H9 (cell line): ENCODE data around the gene BEND5. TPM values are rescaled to one million over a fixed set of nuclear protein-coding genes. Genes with fewer than 3 reads are reported as not detected.

ENCODE experiments used
- DNase-seq: peaks from one replicate; pipeline ENCODE4 v3.0.0-alpha.2; 2017
- H2AFZ ChIP-seq: one replicate; pipeline ENCODE4 v1.6.1; 2013; ENCODE audit warnings: mild to moderate bottlenecking, low read length, control low read depth, moderate library complexity
- H2AK5ac ChIP-seq: 2 replicates; pipeline ENCODE4 v1.6.1; 2013; ENCODE audit warnings: low read length, control low read depth, mixed read lengths; ENCODE audit not compliant: insufficient read length
- H2BK120ac ChIP-seq: one replicate; pipeline ENCODE4 v1.6.1; 2013; ENCODE audit warnings: low read depth, mild to moderate bottlenecking, low read length, control low read depth, inconsistent platforms; ENCODE audit not compliant: poor library complexity, severe bottlenecking
- H2BK12ac ChIP-seq: 2 replicates; pipeline ENCODE4 v1.6.1; 2013; ENCODE audit warnings: low read length, control low read depth, mixed read lengths, low read depth; ENCODE audit not compliant: insufficient read length
- H2BK15ac ChIP-seq: 2 replicates; pipeline ENCODE4 v1.6.1; 2013; ENCODE audit warnings: low read depth, low read length, control low read depth
- H2BK20ac ChIP-seq: one replicate; pipeline ENCODE4 v1.6.1; 2013; ENCODE audit warnings: low read depth, mild to moderate bottlenecking, low read length, control low read depth, inconsistent platforms; ENCODE audit not compliant: poor library complexity, severe bottlenecking
- H2BK5ac ChIP-seq: 2 replicates; pipeline ENCODE4 v1.6.1; 2013; ENCODE audit warnings: low read length, control low read depth, mixed read lengths; ENCODE audit not compliant: insufficient read length
- H3K14ac ChIP-seq: 2 replicates; pipeline ENCODE4 v1.6.1; 2013; ENCODE audit warnings: low read length, control low read depth; ENCODE audit not compliant: insufficient read depth
- H3K18ac ChIP-seq: 2 replicates; pipeline ENCODE4 v1.6.1; 2013; ENCODE audit warnings: low read depth, mild to moderate bottlenecking, mixed read lengths, low read length, control low read depth; ENCODE audit not compliant: insufficient read length
- H3K23ac ChIP-seq: 2 replicates; pipeline ENCODE4 v1.6.1; 2013; ENCODE audit warnings: low read length, control low read depth, mixed read lengths, low read depth; ENCODE audit not compliant: insufficient read length
- H3K23me2 ChIP-seq: 2 replicates; pipeline ENCODE4 v1.6.1; 2013; ENCODE audit warnings: low read depth, mild to moderate bottlenecking, mixed read lengths, low read length, control low read depth; ENCODE audit not compliant: insufficient read length, poor library complexity, severe bottlenecking
- H3K27ac ChIP-seq: 2 replicates; pipeline ENCODE4 v1.5.1; 2013; ENCODE audit warnings: low read length, control low read depth, mixed read lengths, low read depth; ENCODE audit not compliant: insufficient read length
- H3K27me3 ChIP-seq: 2 replicates; pipeline ENCODE4 v1.6.1; 2013; ENCODE audit warnings: low read length, control low read depth, inconsistent platforms; ENCODE audit not compliant: insufficient read depth
- H3K4ac ChIP-seq: 2 replicates; pipeline ENCODE4 v1.6.1; 2013; ENCODE audit warnings: low read depth, mild to moderate bottlenecking, control low read depth, inconsistent platforms, low read length, moderate library complexity
- H3K4me1 ChIP-seq: 2 replicates; pipeline ENCODE4 v1.6.1; 2013; ENCODE audit warnings: low read length, control low read depth, inconsistent platforms; ENCODE audit not compliant: insufficient read depth
- H3K4me2 ChIP-seq: 2 replicates; pipeline ENCODE4 v1.6.1; 2013; ENCODE audit warnings: low read length, control low read depth, mixed read lengths; ENCODE audit not compliant: insufficient read length, insufficient read depth
- H3K56ac ChIP-seq: 2 replicates; pipeline ENCODE4 v1.6.1; 2013; ENCODE audit warnings: low read depth, mild to moderate bottlenecking, mixed read lengths, low read length, control low read depth; ENCODE audit not compliant: insufficient read length
- H3K79me1 ChIP-seq: 2 replicates; pipeline ENCODE4 v1.6.1; 2013; ENCODE audit warnings: low read depth, mild to moderate bottlenecking, moderate library complexity, low read length, control low read depth, inconsistent platforms; ENCODE audit not compliant: insufficient read depth, poor library complexity, severe bottlenecking
- H3K79me2 ChIP-seq: 2 replicates; pipeline ENCODE4 v1.6.1; 2013; ENCODE audit warnings: low read length, control low read depth, inconsistent platforms; ENCODE audit not compliant: insufficient read depth
- H3K9ac ChIP-seq: 2 replicates; pipeline ENCODE4 v1.6.1; 2013; ENCODE audit warnings: low read length, control low read depth, mixed read lengths; ENCODE audit not compliant: insufficient read length; ENCODE audit errors: extremely low read depth
- H3K9me3 ChIP-seq: one replicate; pipeline ENCODE4 v1.6.1; 2013; ENCODE audit warnings: low read depth, low read length, inconsistent platforms; ENCODE audit not compliant: control insufficient read depth
- H3T11ph ChIP-seq: one replicate; pipeline ENCODE4 v1.6.1; 2013; ENCODE audit warnings: mild to moderate bottlenecking, low read length, control low read depth, inconsistent platforms
- H4K20me1 ChIP-seq: one replicate; pipeline ENCODE4 v1.6.1; 2013; ENCODE audit not compliant: control insufficient read depth, insufficient read length, insufficient read depth
- H4K5ac ChIP-seq: 2 replicates; pipeline ENCODE4 v1.6.1; 2013; ENCODE audit warnings: low read depth, mild to moderate bottlenecking, mixed read lengths, low read length, control low read depth; ENCODE audit not compliant: insufficient read length
- H4K8ac ChIP-seq: replicated peaks from 2 replicates; pipeline ENCODE4 v1.6.1; 2013; ENCODE audit warnings: low read length, control low read depth, mixed read lengths, low read depth; ENCODE audit not compliant: insufficient read length
- H4K91ac ChIP-seq: 2 replicates; pipeline ENCODE4 v1.6.1; 2013; ENCODE audit warnings: low read depth, mild to moderate bottlenecking, moderate library complexity, mixed read lengths, low read length, control low read depth; ENCODE audit not compliant: insufficient read length
- H3K27ac Mint-ChIP-seq, 3 experiments: 2 replicates in 2 of 3; 3 replicates in 1 of 3; pipeline ENCODE4 v1.8.0; 2020 to 2021; ENCODE audit warnings: mixed read lengths in 3 of 3, mild to moderate bottlenecking in 1 of 3, moderate library complexity in 1 of 3
- H3K27me3 Mint-ChIP-seq: 2 replicates; pipeline ENCODE4 v1.8.0; 2021; ENCODE audit warnings: low read depth, mild to moderate bottlenecking, moderate library complexity, mixed read lengths
- H3K36me3 Mint-ChIP-seq, 3 experiments: 2 replicates in 2 of 3; 3 replicates in 1 of 3; pipeline ENCODE4 v1.8.0; 2020 to 2021; ENCODE audit warnings: low read depth in 3 of 3, mixed read lengths in 3 of 3; ENCODE audit not compliant: insufficient read depth in 1 of 3
- H3K4me1 Mint-ChIP-seq, 2 experiments: 2 replicates each; pipeline ENCODE4 v1.8.0; 2020; ENCODE audit warnings: mixed read lengths in 2 of 2
- H3K4me3 Mint-ChIP-seq, 2 experiments: 2 replicates in 1 of 2; 3 replicates in 1 of 2; pipeline ENCODE4 v1.8.0; 2020 to 2021; ENCODE audit warnings: mild to moderate bottlenecking in 2 of 2, mixed read lengths in 2 of 2, moderate library complexity in 1 of 2
- H3K9me3 Mint-ChIP-seq, 2 experiments: 2 replicates in 1 of 2; 3 replicates in 1 of 2; pipeline ENCODE4 v1.8.0; 2020; ENCODE audit warnings: mild to moderate bottlenecking in 2 of 2, mixed read lengths in 2 of 2, moderate library complexity in 1 of 2
- CTCF ChIP-seq: fragments of 200-600 bp; sonication (generic); conservative IDR thresholded peaks from 3 replicates; pipeline ENCODE4 v1.8.0; 2021; ENCODE audit warnings: antibody characterized with exemption, mild to moderate bottlenecking
- WGBS: extraction: QIAGEN DNeasy Blood & Tissue Kit; methylation state at CpG from one replicate; pipeline ENCODE4 v1.1.7; 2013; ENCODE audit warnings: missing lambda C conversion rate, low lambda C conversion rate, mixed read lengths; ENCODE audit not compliant: insufficient read length; ENCODE audit errors: extremely low coverage; 5-methylcytosine and 5-hydroxymethylcytosine counted together
- total RNA-seq: library from RNA; stranded (reverse); gene quantifications from 2 replicates; pipeline ENCODE4 v1.2.1, GENCODE V29; 2021

BEND5 gene
- total RNA-seq, 1 experiment from 2014 or later, result 4.8 TPM

GRCh38 chr1:48710915-48711314 lies 65.8 kb downstream of the BEND5 start:
- no peak overlapping the region for H3K4ac ChIP-seq
- H3K23ac ChIP-seq, result no peak overlapping the region
- no peak overlapping the region for H2BK12ac ChIP-seq
- no peak overlapping the region for H4K8ac ChIP-seq
- no peak overlapping the region for H3K18ac ChIP-seq
- Mint-ChIP-seq H3K36me3 (no peaks in the 10 kb centered on the region), H3K4me3 (peak overlapping the region in 1 of 2 experiments; percentile 38; a peak in 2 of 5 replicates), H3K9me3 (no peaks in the 10 kb centered on the region), H3K27ac (peak overlapping the region in 2 of 3 experiments; percentile 10 to 36; a peak in 2 of 7 replicates), H3K27me3 (peaks cover 2% of the 10 kb centered on the region), H3K4me1 (peaks cover 16 to 25% of the 10 kb centered on the region in 2 experiments)
- H3K14ac ChIP-seq, result no peak overlapping the region
- H3K23me2 ChIP-seq, result no peaks in the 10 kb centered on the region
- no peak overlapping the region for H2BK20ac ChIP-seq
- TF ChIP-seq CTCF, result no peak
- H2AFZ ChIP-seq, result no peak overlapping the region
- H3K79me2 ChIP-seq, result no peaks in the 10 kb centered on the region
- no peak overlapping the region for H4K91ac ChIP-seq
- H2BK120ac ChIP-seq, result no peak overlapping the region
- no peaks in the 10 kb centered on the region; the same call in 1 of the 2 replicates for H3K4me1 ChIP-seq
- no peak overlapping the region for H2BK5ac ChIP-seq
- no peak overlapping the region for H3K56ac ChIP-seq
- no peak overlapping the region for H3K27ac ChIP-seq
- no peaks in the 10 kb centered on the region for H3K9me3 ChIP-seq
- no peak overlapping the region for H4K5ac ChIP-seq
- no peak overlapping the region for H3K9ac ChIP-seq
- H4K20me1 ChIP-seq, result no peaks in the 10 kb centered on the region
- no peak for DNase-seq
- no peak overlapping the region for H3T11ph ChIP-seq
- H2AK5ac ChIP-seq, result no peak overlapping the region
- H3K27me3 ChIP-seq, result no peaks in the 10 kb centered on the region; the same call in 1 of the 2 replicates
- WGBS, result no CpG with 5 or more reads among the region's 2 CpGs
- no peak overlapping the region for H3K4me2 ChIP-seq
- H3K79me1 ChIP-seq, result no peaks in the 10 kb centered on the region
- H2BK15ac ChIP-seq, result no peak overlapping the region
